Measurements from ENCODE around the gene MIGA2.
"Not testable (repeated sequence)": the region's sequence is repeated elsewhere in the genome, so short reads cannot be mapped to it uniquely, and the experiment has no call there.

MIGA2 gene

DNA sequence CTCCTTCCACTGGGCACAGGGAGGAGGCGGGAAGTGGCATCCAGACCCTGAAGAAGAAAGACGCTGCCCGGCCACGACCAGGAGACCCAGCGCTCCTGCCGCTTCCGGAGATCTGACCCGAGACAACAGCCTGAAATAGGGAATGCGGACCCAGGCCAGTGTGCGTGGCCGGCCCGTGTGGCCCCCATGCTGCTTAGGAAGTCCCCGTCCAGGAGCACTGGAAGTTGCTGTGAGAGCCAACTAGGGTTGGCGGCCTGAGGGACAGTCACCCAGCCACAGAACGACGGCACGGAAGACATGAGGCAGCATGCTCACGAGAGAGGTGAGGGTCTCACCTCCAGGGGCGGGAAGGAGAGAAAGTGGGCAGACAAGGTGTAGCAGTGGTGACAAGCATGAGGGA, 25.3 kb upstream of the MIGA2 start:
- in situ Hi-C loops (cut with MboI; ENCODE audit: low sequenced_read_pairs), result no loop called here

DNA sequence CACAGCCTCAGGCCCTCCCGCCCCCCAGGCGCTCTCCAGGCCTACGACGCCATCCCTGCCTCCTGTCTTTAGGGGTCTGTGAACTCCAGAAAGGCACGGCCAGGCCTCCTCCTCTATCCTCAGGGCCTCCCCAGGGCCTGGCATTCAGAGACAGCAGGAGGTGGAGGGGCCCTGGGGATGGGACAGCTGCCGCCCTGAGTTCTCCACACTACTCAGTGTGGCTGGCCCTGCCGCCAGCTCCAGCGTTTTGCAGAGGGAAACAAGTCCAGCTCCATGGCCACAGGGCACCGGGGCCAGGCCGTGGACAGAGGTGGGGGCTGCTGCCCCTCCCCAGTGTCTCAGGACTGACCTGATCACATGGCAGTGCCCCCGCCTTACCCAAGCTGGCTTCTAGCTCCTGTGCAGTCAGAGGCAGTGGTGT, 24.7 kb upstream of the MIGA2 start:
- in situ Hi-C loops (cut with MboI; ENCODE audit: low sequenced_read_pairs), result no loop called here

DNA sequence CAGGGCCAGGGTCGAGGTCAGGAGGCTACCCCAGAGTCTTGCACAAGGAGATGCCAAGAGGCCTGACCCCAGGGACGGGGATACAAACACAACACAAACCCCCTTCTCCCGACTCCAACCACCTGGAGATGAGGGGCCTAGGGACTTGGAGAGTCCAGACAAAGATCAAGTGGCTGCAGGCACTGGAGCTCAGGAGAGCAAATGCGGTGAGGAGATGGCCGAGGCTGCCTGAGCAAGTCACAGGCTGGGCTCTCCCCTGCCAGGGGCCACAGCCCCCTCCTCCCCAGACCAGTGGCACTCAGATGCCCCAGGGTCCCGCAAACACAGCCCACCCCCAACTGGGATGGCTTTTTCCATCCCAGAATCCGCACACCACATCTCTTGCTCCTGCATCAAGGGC, 24.1 kb upstream of the MIGA2 start:
- in situ Hi-C loops (cut with MboI; ENCODE audit: low sequenced_read_pairs), result no loop called here

DNA sequence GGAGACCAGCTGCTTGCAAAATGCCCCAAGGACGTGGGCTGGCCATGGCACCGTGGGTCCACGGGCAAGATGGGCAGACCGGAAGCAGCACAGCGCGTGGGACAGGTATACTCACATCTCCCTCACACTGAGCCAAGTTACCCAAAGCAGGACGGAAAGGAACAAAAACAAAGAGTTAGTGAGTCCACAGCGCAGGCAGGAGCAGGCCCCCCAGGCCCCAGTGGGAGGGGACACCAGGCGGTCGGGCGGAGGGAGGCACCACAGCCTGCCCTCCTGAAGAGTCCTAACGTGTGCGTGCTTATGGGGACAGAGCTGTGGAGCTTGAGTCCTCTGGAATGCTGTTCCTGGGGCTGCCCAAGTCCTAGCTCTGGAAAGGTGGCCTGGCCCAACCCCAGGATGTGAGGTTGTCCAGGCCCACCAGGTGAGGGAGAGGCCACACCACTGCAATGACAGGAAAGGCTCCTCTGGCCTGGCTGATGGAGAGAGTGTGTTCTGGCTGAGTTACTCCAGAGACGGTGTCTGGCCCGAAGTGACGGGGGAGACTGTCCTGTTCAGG, 23.5 kb upstream of the MIGA2 start:
- in situ Hi-C loops (cut with MboI; ENCODE audit: low sequenced_read_pairs), result no loop called here

DNA sequence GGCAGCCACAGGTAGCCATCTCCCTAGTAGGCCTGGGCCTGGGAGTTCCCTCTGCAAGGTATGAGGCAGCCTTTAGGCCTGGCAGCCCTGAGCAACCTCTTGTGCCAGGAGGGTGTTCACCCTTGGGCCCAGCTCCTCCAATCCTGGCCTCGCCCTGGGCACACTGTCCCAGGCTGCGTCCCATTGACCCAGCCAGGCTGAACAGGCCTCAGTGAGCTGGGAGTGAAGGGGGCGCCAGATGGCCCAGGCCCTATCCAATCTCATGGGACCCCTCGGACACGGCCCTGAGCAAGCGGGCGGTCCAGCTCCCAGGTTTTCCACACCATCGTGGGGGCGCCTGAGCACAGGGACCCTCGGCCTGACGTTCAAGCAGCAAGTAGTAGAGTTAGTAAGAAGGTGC, 22.8 kb upstream of the MIGA2 start:
- in situ Hi-C loops (cut with MboI; ENCODE audit: low sequenced_read_pairs), result no loop called here

DNA sequence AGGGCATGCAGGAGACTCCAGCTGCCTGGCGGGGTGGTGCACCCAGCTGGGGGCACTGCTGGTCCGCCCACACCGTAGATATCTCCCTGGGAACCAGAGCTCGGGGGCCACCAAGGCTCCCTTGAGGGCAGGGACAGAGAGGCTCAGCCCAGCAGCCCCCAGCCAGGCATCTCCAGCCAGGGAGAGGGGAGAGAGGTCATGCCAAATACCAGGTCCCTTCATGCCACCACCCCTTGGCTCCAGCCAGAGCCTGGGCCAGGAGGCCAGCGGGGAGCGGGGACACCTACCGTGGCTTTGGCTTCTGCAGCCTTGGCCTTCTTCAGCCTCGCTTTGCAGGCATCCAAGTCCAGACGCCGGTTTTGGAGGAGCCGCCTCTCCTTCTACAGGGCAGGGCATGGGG, 22.3 kb upstream of the MIGA2 start:
- in situ Hi-C loops (cut with MboI; ENCODE audit: low sequenced_read_pairs), result no loop called here

DNA sequence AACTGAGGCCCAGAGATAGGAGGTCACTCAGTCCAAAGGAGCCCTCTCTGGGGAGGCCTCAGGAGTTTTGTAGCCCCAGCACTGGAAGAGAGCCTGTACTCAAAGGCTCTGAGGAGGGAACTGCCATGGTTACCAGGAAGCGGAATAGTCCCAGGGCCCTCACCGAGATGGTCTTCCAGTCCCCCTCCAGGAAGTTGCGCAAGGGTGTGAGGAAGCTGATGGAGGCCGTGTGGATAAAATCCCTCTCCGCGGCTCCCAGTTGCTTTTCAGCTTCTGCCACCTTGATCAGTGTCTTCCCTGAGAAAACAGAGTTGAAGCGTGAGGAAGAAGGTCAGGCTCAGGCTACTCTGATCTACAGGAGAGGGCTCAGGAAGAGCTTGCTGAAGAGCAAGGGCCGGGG, 21.8 kb upstream of the MIGA2 start:
- in situ Hi-C loops (cut with MboI; ENCODE audit: low sequenced_read_pairs), result no loop called here

DNA sequence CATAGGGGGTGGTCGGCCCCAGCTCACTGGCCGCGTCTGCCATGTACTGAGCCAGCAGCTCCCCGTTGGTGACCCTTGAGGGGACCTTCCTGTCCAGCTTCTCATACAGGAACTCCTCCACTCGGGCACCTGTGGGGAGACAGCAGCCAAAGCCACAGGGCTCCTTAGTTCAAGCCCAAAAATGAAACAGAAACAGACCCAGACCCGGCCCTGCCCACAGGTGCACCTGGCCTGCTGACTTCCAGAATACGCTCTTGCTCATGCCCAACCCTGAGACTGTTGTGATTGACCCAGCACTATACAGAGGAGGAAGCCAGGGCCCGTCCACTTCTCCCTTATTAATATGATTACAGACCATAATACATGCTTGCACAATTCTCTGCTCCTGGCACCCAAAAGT, 15.3 kb upstream of the MIGA2 start:
- in situ Hi-C loops (cut with MboI; ENCODE audit: low sequenced_read_pairs), result no loop called here

DNA sequence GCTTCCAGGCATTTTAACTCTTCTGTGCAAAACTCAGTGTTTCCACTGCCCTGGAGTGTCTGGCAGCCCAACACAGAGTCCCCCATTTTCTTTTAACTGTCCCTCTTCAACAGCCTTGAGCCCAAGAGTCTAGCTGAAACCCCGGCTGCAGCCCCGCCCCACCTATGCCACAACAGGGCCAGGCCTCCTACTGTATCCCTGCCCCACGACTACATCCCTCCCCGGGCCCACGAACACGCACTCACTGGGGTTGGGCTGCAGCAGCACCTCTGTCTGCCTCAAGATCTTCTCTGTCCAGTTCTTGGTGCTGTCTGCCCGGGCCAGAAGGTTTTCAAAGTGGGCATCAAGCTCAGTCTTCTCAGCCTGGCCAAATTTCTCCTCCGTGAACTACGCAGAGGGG, 14.4 kb upstream of the MIGA2 start:
- in situ Hi-C loops (cut with MboI; ENCODE audit: low sequenced_read_pairs), result no loop called here

DNA sequence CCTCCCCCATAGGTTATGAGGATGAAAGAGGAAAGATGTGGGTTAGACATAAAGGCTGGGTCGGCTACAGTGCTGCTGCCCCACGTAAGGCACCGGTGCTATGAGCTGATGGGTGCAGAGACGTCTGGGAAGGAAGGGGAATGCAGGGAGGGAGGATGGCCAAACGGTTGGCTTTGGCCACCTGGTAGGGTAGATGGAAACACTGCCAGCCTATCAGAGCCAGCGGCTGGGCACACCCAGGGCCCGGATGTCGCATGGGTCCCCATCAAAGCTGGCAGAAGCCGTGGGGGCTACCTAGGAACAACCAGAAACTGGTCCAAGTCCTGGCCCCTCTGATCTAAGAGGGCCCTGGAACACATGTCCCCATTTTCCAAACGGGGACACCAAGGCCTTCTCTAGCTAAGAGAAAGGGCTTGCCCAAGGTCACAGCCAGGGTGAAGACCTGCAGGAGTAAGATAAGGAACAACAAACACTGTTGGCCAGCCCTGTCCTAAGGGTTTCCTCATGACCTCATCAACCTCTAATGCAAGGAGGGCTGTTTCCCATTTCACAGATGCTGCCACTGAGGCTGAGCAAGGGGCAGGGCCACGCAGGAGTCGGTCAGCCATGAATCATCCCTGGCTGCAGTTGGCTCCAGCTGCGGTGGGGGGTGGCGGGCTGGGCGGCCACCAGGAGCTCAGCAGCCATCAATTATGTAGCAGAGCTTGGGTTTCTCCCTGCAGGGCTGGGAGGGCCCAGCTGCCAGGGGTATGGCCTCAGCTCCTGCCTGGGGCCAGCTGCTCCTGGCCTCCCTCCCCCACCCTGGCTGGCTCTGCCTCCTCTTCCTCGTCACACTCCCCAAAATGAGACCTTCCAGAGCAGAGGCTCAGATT, 13.2 kb upstream of the MIGA2 start:
- in situ Hi-C loops (cut with MboI; ENCODE audit: low sequenced_read_pairs), result no loop called here

DNA sequence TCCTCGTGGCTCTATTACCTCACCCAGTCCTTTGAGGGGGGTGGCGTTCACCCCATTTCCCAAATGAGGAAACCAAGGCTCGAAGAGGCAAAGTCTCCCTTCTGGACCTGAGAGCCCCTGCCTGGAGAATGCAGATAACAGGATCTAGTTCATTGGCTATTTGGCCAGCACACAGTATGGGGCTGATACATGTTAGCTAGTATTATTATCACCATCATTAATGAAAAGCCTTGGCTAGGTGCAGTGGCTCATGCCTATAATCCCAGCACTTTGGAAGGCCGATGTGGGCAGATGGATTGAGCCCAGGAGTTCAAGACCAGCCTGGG, 12.6 kb upstream of the MIGA2 start:
- in situ Hi-C loops (cut with MboI; ENCODE audit: low sequenced_read_pairs), result no loop called here

DNA sequence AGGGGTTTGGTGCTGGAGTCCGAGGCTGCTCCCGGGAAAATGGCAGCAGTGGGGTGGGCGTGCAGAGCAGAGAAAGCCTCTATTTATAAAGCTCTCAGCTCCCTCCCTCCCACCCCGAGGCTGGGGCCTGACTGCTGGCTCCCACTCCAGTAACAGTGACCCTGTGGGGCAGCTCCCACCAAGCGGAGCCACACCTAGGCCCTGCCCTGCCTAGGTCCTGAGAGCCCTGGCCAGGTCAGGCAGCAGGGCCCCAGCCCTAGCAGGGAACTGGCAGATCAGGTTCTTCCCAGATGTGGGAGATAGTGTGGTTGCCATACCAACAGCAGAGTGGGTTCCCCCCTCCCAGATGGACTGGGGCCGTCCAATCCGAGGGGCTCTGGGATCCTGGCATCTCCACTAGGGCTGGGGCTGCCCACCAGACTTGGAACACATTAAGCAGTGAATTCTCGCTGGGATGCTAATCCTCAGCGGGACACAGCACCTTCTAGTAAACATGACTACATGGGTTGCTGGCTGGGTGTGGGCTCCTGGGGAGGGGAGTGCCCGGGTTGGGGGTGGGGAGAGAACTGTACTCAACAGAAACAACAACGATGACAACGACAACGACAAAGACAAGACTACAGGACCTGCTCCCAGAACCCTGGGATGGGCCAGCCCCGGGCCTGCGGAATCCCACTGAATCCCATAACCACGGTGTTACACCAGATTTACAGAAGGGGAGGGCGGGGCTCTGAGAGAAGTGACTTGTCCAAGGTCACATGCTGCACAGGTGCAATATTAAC, 9.8 kb upstream of the MIGA2 start:
- in situ Hi-C loops (cut with MboI; ENCODE audit: low sequenced_read_pairs), result no loop called here

DNA sequence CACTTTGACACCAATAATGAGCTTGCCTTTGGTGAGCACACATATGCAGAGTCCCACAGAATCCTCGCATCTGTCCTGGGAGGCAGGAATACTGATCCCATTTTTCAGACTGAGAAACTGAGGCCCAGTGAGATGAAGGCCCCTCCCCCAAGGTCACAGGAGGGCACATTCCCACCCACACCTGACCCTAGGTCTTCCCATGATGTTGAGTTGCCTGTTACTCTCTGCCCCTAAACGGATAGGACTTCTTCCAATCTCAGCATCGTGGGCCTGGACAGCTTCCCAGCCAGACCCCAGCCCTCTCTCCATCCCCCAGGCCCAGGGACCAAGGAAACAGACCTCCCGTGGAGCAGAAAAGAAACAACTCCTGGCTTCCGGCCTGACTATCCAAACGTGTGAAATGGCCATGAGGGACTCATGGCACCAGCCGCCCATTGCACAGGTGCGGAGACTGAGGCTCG, 9.2 kb upstream of the MIGA2 start:
- in situ Hi-C loops (cut with MboI; ENCODE audit: low sequenced_read_pairs), result no loop called here

DNA sequence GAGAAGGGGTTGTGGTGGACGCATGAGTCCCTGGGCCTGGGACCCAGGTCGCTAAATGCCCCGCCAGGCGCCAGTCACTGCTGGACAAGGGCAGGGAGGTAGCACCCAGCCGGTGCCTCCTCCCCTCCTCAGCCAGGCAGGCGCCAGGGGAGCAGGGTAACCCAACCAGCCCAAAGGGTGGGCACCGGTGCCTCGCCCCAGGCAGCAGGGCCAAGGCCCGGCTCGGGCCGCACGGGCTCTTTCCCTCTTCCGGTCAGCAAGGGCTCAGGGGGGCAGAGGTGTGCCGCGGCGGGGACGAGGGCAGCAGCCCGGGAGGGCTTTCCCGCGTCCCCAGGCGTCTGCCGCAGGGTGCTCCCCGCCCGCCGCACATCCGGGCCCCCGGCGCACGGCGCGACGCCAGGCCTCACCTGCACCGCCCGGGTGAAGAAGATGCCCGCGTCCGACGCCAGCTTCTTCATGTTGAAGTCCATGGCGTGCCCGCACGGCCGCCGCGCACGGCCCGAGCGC, 8.7 kb upstream of the MIGA2 start:
- in situ Hi-C loops (cut with MboI; ENCODE audit: low sequenced_read_pairs), result no loop called here

DNA sequence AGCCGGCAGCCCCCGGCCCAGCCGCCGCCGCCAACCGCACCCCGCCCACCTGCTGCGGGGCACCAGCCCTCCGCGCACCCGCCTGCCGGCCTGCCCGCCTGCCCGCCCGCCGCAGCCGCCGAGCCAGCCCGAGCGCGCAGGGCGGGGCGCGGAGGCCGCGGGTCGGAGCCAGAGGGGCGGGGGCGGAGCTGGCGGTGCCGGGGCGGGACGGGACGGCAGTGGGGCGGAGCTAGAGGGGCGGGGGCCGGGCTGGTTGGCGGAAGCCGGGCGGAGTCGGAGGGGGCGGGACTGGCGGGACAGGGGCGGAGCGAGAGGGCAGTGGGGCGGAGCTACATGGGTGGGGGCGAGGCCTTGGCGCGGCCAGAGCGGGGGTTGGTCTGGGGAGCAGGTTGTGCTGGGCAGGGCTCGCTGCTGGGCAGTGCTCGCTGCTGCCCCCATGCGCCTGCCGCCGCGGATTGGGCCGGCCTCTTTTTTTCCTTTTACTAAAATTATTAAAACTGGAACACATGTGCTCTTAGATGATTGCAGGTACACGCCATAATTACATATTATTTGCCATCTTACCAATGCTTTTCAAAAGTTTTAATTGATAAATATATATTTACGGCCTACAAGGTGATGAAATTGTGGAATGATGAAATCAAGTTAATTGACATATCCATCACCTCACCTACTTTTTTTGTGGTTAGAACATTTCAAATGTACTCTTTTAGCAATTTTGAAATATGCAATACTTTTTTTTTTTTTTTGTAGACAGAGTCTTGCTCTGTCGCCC, 8.0 kb upstream of the MIGA2 start, which contains the start of gene SH3GLB2:
TSS of gene SH3GLB2 (minus strand) at position 140 of the 775 bp plus-strand sequence. CDS start 177 bp downstream, outside the sequence.
- in situ Hi-C loops (cut with MboI; ENCODE audit: low sequenced_read_pairs), result no loop called here

DNA sequence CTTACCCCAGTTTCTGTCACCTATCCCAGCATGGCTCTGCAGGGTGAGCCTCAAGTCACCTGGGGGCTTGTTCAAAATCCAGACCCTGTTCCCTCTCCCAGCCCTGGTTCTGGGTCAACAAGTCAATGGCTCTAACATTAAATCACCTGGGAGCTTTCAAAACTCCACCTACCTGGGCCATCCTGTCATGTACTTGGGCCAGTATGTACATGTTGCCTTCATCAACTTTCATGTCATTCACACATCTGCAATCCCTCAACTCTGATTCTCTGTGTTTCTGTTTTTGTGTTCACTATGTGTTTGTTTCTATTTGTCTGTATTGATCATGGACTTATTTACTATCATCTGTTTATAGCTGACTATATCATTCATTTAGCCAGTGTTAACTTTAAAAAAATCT, 6.2 kb upstream of the MIGA2 start:
- in situ Hi-C loops (cut with MboI; ENCODE audit: low sequenced_read_pairs), result no loop called here

DNA sequence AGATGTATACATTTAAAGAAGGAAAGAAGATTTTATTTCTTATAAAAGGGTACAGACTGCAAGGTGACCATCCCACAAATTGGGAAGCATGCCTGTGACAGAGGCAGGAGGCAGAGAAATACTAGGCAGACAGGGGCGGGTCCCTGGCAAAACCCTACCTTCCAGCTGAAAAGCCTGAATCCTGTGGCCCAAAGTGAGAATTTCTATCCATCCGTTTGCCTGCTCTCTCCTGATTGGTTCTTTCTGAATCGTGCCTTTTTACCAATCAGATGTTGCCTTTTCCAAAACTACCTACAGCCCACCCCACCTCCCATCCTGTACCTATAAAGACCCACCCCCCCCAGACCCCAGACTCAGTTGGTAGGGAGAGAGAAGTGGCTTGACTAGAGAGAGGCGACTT, 4.9 kb upstream of the MIGA2 start:
- in situ Hi-C loops (cut with MboI; ENCODE audit: low sequenced_read_pairs), result no loop called here

DNA sequence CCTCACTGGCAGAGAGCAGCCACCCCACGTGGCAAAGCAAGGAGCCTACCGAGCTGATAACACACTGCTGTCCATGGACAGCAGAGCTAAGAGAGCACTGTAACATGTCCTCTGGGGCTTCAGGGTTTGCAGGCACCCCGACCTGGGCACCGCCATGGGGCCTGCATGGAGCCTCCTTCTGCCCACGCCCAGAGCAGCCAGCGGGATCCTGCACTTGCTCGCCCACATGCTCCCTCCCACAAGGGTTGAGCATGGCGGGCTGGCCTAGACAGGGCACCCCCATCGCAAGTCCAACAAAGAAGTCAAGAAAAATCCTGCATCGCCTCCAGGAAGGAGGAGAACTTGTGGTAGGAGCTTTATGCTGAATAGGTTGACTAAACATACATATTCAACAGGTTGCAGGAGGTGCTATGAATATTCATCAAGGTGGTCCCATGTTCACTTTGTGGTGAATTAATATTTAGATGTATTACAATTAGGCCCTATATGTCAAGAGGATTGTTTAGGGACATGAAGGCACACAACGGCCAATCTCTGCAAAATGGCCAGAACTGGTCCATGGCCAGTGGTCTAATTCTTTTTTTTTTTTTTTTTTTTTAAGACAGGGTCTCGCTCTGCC, 3.8 kb upstream of the MIGA2 start:
- in situ Hi-C loops (cut with MboI; ENCODE audit: low sequenced_read_pairs), result no loop called here

DNA sequence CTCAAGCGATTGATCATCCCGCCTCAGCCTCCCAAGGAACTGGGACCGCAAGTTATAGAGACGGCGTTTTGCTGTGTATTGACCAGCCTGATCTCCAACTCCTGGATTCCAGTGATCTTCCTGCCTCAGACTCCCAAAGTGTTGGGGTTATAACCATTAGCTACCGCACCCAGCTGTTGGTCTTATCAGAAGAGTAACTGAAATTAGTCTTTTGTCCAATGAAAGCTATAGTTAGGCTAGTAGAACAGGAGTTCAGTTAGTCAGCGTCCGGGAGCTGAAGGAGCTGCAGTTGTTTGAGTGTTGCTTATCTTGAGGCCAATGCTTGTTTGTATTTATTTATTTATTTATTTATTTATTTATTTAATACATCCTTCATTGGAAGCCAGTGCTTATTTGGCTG, 3.2 kb upstream of the MIGA2 start:
- in situ Hi-C loops (cut with MboI; ENCODE audit: low sequenced_read_pairs), result no loop called here

DNA sequence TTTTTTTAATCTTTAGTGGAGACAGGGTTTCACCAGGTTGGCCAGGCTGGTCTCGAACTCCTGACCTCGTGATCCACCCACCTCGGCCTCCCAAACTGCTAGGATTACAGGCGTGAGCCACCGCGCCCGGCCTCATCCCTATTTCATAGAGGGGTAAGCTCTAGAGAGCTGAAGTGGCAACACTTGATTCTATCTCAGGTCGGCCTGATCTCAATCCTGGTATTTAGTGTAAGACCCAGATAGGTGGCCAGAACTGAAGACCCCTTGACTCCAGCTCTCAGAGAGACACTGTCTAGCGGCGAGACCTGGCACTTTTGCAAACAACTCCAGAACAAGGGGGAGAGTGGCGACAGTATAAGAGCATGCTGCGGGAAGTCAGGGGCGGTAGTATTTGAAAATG, 588 bp upstream of the MIGA2 start:
- in situ Hi-C loops (cut with MboI; ENCODE audit: low sequenced_read_pairs), result not testable (repeated sequence)

Measured in hTERT RPE-1 (cell line).